SK-N-SH (cell line): Measurements from ENCODE around the gene HIGD1C. TPM values are rescaled to one million over a fixed set of nuclear protein-coding genes. Genes with fewer than 3 reads are reported as not detected.
"Not testable (repeated sequence)": the region's sequence is repeated elsewhere in the genome, so short reads cannot be mapped to it uniquely, and the experiment has no call there.

Experiments used
- CTCF ChIA-PET: fragments of 300-600, 350-600 bp; formaldehyde crosslinking; extraction: SDS; loops from one replicate; lab custom pipeline; 2021; lab: Yijun Ruan, JAX
- POLR2A ChIA-PET: fragments of 350-600 bp; sonication (Branson Sonifier 250); formaldehyde crosslinking; extraction: SDS; loops from one replicate; lab custom pipeline; 2020; ENCODE audit warnings: antibody characterized with exemption, inconsistent platforms; lab: Yijun Ruan, JAX
- DNase-seq: peaks from one replicate; pipeline ENCODE4 v3.0.0; 2012
- H2AFZ ChIP-seq: fragments of 200-600 bp; sonication (generic); 2 replicates; pipeline ENCODE4 v1.8.1; 2016; ENCODE audit warnings: antibody characterized with exemption, mild to moderate bottlenecking, low read depth
- H3F3A ChIP-seq: fragments of 200-600 bp; sonication (generic); replicated peaks from 2 replicates; pipeline ENCODE3; 2016; ENCODE audit warnings: antibody characterized with exemption, mild to moderate bottlenecking; ENCODE audit not compliant: insufficient read depth
- H3K27ac ChIP-seq, 2 experiments: fragments of 200-500 bp in 1 of 2; fragments of 200-600 bp in 1 of 2; sonication (Bioruptor generic) in 1 of 2; sonication (generic), shearing (Covaris generic) in 1 of 2; 2 replicates each; pipeline versions ENCODE4 v1.5.1 to v1.6.1; 2014 to 2016; ENCODE audit warnings: low read depth in 2 of 2, inconsistent platforms in 1 of 2, low read length in 1 of 2, mild to moderate bottlenecking in 1 of 2, mixed read lengths in 1 of 2
- H3K27me3 ChIP-seq: fragments of 200-600 bp; sonication (generic), shearing (Covaris generic); 2 replicates; pipeline ENCODE4 v1.6.1; 2016; ENCODE audit warnings: mixed run types; ENCODE audit not compliant: insufficient read depth
- H3K36me3 ChIP-seq, 2 experiments: fragments of 200-500 bp in 1 of 2; fragments of 200-600 bp in 1 of 2; sonication (Bioruptor generic) in 1 of 2; sonication (generic) in 1 of 2; replicated peaks in 1 of 2; 2 replicates each; pipeline versions ENCODE3 to v1.5.1; 2014 to 2016; ENCODE audit warnings: low read length in 1 of 2, mild to moderate bottlenecking in 1 of 2; ENCODE audit not compliant: insufficient read depth in 2 of 2, control insufficient read depth in 1 of 2
- H3K4me1 ChIP-seq, 2 experiments: fragments of 200-500 bp in 1 of 2; fragments of 200-600 bp in 1 of 2; sonication (Bioruptor generic) in 1 of 2; sonication (generic), shearing (Covaris generic) in 1 of 2; 2 replicates each; pipeline versions ENCODE4 v1.5.1 to v1.6.1; 2014 to 2016; ENCODE audit warnings: low read depth in 1 of 2, low read length in 1 of 2, mixed run types in 1 of 2; ENCODE audit not compliant: insufficient read depth in 2 of 2, control insufficient read depth in 1 of 2
- H3K4me2 ChIP-seq: fragments of 200-600 bp; sonication (generic), shearing (Covaris generic); 2 replicates; pipeline ENCODE4 v1.6.1; 2017; ENCODE audit warnings: mixed run types
- H3K4me3 ChIP-seq, 2 experiments: fragments of 200-500 bp in 1 of 2; fragments of 200-600 bp in 1 of 2; sonication (Bioruptor generic) in 1 of 2; sonication (generic), shearing (Covaris generic) in 1 of 2; 2 replicates each; pipeline versions ENCODE4 v1.5.1 to v1.8.1; 2014 to 2016; ENCODE audit warnings: low read depth in 2 of 2, inconsistent platforms in 1 of 2, low read length in 1 of 2, mild to moderate bottlenecking in 1 of 2, mixed read lengths in 1 of 2, moderate library complexity in 1 of 2
- H3K79me2 ChIP-seq: fragments of 200-600 bp; sonication (generic); 2 replicates; pipeline ENCODE4 v1.8.1; 2017; ENCODE audit warnings: mild to moderate bottlenecking; ENCODE audit not compliant: insufficient read depth
- H3K9ac ChIP-seq: fragments of 200-600 bp; sonication (generic); 2 replicates; pipeline ENCODE4 v1.6.1; 2017; ENCODE audit warnings: mixed run types
- H3K9me2 ChIP-seq: fragments of 200-600 bp; sonication (generic); 2 replicates; pipeline ENCODE4 v1.6.1; 2017; ENCODE audit warnings: mixed run types
- H3K9me3 ChIP-seq: fragments of 200-600 bp; sonication (generic); 2 replicates; pipeline ENCODE4 v1.6.1; 2017; ENCODE audit warnings: mixed run types, mild to moderate bottlenecking, moderate library complexity
- H4K20me1 ChIP-seq: fragments of 200-600 bp; sonication (generic); 2 replicates; pipeline ENCODE4 v1.6.1; 2017; ENCODE audit warnings: mild to moderate bottlenecking, mixed run types; ENCODE audit not compliant: insufficient read depth
- CHD2 ChIP-seq: fragments of 150-350 bp; IDR thresholded peaks from 2 replicates; pipeline ENCODE4 v1.6.1; 2018; ENCODE audit warnings: low read length; ENCODE audit not compliant: partially characterized antibody
- ELF1 ChIP-seq: IDR thresholded peaks from 2 replicates; pipeline ENCODE4 v1.4.0; 2012
- GATA2 ChIP-seq: sonication (generic); formaldehyde crosslinking; IDR thresholded peaks from 2 replicates; pipeline ENCODE4 v1.5.0; 2020; ENCODE audit warnings: mild to moderate bottlenecking, missing genetic modification reagents
- IRF3 ChIP-seq: fragments of 150-350 bp; IDR thresholded peaks from 2 replicates; pipeline ENCODE4 v1.6.1; 2016; ENCODE audit warnings: mild to moderate bottlenecking, low read depth, low read length
- NFIC ChIP-seq: IDR thresholded peaks from 2 replicates; pipeline ENCODE4 v1.4.0; 2012; ENCODE audit warnings: borderline replicate concordance
- PBX3 ChIP-seq: IDR thresholded peaks from 2 replicates; pipeline ENCODE4; 2012
- POLR2AphosphoS5 ChIP-seq: IDR thresholded peaks from 2 replicates; pipeline ENCODE4 v1.6.1; 2012; ENCODE audit warnings: low read depth, low read length
- RAD21 ChIP-seq: IDR thresholded peaks from 2 replicates; pipeline ENCODE4 v1.6.1; 2012; ENCODE audit warnings: mild to moderate bottlenecking, low read length
- RCOR1 ChIP-seq: fragments of 150-350 bp; IDR thresholded peaks from 2 replicates; pipeline ENCODE4 v1.6.1; 2017; ENCODE audit warnings: antibody characterized with exemption, low read length
- SMC3 ChIP-seq: IDR thresholded peaks from 2 replicates; pipeline ENCODE4 v1.6.1; 2012; ENCODE audit warnings: low read depth, low read length, improper control_type of control experiment
- USF2 ChIP-seq: fragments of 150-350 bp; IDR thresholded peaks from 2 replicates; pipeline ENCODE4 v1.6.1; 2017; ENCODE audit warnings: antibody characterized with exemption, low read length, low read depth, borderline replicate concordance
- YY1 ChIP-seq: IDR thresholded peaks from 2 replicates; pipeline ENCODE4 v1.4.0; 2012; ENCODE audit warnings: low read depth, mild to moderate bottlenecking
- ZBTB33 ChIP-seq: IDR thresholded peaks from 2 replicates; pipeline ENCODE4 v1.4.0; 2012; ENCODE audit warnings: low read depth, borderline replicate concordance
- WGBS: methylation state at CpG from one replicate; pipeline ENCODE4 v1.1.6; 2017; ENCODE audit warnings: low lambda C conversion rate; 5-methylcytosine and 5-hydroxymethylcytosine counted together
- polyA plus RNA-seq, 3 experiments: library from polyadenylated mRNA; depleted of rRNA; stranded (reverse); fragments of >200 nt; gene quantifications; 2 replicates each; pipeline ENCODE4 v1.2.3, GENCODE V29; 2012

The HIGD1C gene
- polyA plus RNA-seq, 1 of the 3 experiments (the other 2 are of a cell fraction) = not detected

GRCh38 chr12:50925920-50926319 is 26.4 kb upstream of the HIGD1C start (continued):
- TF ChIP-seq RCOR1 (no peak), SMC3 (no peak), GATA2 (CRISPR knock-in tag) (no peak), NFIC (no peak), IRF3 (no peak), ELF1 (no peak), USF2 (no peak), YY1 (no peak), RAD21 (no peak)

- 77% methylated on average over 1 of the region's 1 CpG for WGBS
- Histone ChIP-seq H3K27ac (peak overlapping the region in 1 of 2 experiments; percentile 8; a peak in 1 of 4 replicates), H3K4me1 (peaks cover 11 to 31% of the 10 kb centered on the region in 2 experiments), H3K9ac (no peak overlapping the region), H2AFZ (no peak overlapping the region), H3K9me2 (no peaks in the 10 kb centered on the region), H4K20me1 (no peaks in the 10 kb centered on the region), H3F3A (peaks cover 3% of the 10 kb centered on the region), H3K4me3 (peak overlapping the region; percentile 59 to 60; a peak in 3 of 4 replicates), H3K27me3 (no peaks in the 10 kb centered on the region), H3K79me2 (no peaks in the 10 kb centered on the region), H3K36me3 (peaks cover 0 to 3% of the 10 kb centered on the region in 2 experiments), H3K4me2 (peak overlapping the region; percentile 81; the same call in 1 of the 2 replicates), H3K9me3 (no peaks in the 10 kb centered on the region)
- POLR2A ChIA-PET = no interaction called here
- no peak for DNase-seq
- CTCF ChIA-PET = no interaction called here
- no peak for TF ChIP-seq POLR2AphosphoS5
- TF ChIP-seq CHD2 = no peak
- no peak for TF ChIP-seq ZBTB33
- TF ChIP-seq PBX3 = no peak
Observed at GRCh38 chr12:50926415-50926814, 25.9 kb upstream of the HIGD1C start.

GRCh38 chr12:50926932-50927331 is 25.4 kb upstream of the HIGD1C start:
- 60% methylated on average over 3 of the region's 3 CpGs for WGBS
- H3K27ac ChIP-seq, H3K79me2 ChIP-seq, DNase-seq, POLR2A ChIA-PET, H2AFZ ChIP-seq, H3F3A ChIP-seq, H3K9ac ChIP-seq, H4K20me1 ChIP-seq, H3K9me2 ChIP-seq, H3K9me3 ChIP-seq, H3K36me3 ChIP-seq, H3K27me3 ChIP-seq: not testable (repeated sequence)
- Histone ChIP-seq H3K4me3 (peak overlapping the region in 1 of 2 experiments; percentile 60; a peak in 2 of 4 replicates), H3K4me2 (peak overlapping the region; percentile 81; the same call in 1 of the 2 replicates), H3K4me1 (peaks cover 11 to 31% of the 10 kb centered on the region in 2 experiments)
- CTCF ChIA-PET = interaction anchor here (0.8 to 0.9 kb wide), 2 partner anchors 60 to 81 kb away, joined by 3 read pairs; no protein-coding TSS in a partner anchor
